ENCODE data around the gene ANXA5.

The ANXA5 gene

GRCh38 chr4:121712001-121712651 is 15.3 kb upstream of the ANXA5 start:
- DNase-seq (ENCODE audit: low spot score), result no peak

- DNase-seq (ENCODE audit: low spot score), result peak; percentile 41
Measured at GRCh38 chr4:121711263-121712000, 14.7 kb upstream of the ANXA5 start.

- no peak for DNase-seq (ENCODE audit: low spot score)
Measured at GRCh38 chr4:121709766-121710405, 13.1 kb upstream of the ANXA5 start.

- DNase-seq (ENCODE audit: low spot score), result no peak
Measured at GRCh38 chr4:121707344-121707743, 10.6 kb upstream of the ANXA5 start.

DNA sequence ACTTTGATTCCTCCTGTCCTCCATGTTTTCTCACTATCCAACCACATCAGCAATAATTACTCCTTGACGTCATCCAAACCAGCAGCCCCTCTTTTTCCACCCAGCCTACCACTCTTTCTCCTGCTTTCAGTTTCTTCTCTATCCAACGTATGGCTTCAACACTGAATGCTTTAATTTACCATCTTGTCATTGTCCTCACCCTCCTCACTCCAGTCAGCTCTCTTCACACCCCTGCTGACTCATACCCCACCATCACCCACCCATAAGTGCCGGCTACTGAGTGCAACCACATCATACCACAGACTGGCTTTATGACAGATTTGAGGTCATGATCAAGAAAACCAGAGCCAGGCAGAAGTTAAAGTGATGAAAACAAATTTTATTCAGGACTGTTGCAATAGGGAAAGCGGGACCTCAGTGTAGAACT is 9.8 kb upstream of the ANXA5 start:
- DNase-seq (ENCODE audit: low spot score), result no peak

GRCh38 chr4:121705521-121705920 is 8.7 kb upstream of the ANXA5 start:
- DNase-seq (ENCODE audit: low spot score), result no peak

- DNase-seq (ENCODE audit: low spot score), result no peak
Measured at GRCh38 chr4:121702136-121702535, 5.4 kb upstream of the ANXA5 start.

DNA sequence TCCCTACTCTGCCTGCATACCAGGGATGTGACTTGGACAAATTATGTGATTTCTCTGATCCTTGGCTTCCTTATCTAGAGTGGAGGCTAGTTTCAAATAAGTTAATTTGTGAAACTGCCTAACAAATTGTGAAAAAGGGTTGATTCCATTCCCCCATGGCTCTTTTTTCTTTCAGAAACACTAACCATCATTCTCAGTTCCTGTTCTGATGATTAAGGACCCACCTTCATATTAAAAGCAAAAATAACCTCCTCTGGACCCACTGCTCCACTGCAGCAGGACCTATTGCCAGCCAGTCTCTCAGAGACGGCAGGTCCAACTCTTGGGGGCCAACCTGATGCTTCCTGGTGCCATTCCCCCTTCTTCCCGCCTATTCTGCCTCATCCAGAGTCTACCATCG is 4.5 kb upstream of the ANXA5 start:
- no peak for DNase-seq (ENCODE audit: low spot score)

DNA sequence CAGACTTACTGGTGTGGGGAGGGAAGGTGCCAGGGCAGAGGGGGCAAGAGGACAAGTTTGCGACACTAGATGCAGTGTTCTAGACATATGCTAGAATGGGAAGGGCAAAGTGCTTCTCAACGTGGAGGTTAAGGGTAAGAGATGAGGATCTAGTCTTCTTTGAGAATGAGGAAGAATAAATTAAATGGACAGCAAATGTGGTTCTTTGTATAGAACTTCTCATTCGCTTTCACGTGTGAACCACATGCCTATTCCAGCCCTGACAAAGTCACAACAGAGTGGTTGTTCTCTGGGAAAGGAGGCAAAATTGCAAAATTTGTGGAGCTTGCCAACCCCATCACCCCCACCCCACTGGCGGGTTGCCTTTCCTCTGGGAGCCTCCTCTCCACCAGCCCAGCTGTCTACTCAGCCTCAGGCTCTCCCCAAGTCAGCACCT is 1.5 kb upstream of the ANXA5 start:
- no peak for DNase-seq (ENCODE audit: low spot score)

- no peak for DNase-seq (ENCODE audit: low spot score)
Measured at GRCh38 chr4:121697564-121697963, 784 bp upstream of the ANXA5 start.

GRCh38 chr4:121696170-121696580 is 605 bp downstream of the ANXA5 start:
- no peak for DNase-seq (ENCODE audit: low spot score)

DNA sequence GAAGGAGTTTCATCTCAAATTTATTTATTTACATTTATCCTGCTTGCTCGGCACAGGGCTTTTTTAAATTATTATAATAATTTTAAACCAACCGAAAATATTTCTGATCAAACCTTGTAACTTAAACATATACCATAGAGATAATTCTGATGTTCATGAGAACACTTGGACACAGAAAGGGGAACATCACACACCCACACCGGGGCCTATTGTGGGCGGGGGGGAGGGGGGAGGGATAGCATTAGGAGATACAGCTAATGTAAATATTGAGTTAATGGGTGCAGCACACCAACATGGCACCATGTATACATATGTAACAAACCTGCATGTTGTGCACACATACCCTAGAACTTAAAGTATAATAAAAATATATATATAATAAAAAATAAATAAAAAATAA is 2.9 kb downstream of the ANXA5 start:
- no peak for DNase-seq (ENCODE audit: low spot score)

DNA sequence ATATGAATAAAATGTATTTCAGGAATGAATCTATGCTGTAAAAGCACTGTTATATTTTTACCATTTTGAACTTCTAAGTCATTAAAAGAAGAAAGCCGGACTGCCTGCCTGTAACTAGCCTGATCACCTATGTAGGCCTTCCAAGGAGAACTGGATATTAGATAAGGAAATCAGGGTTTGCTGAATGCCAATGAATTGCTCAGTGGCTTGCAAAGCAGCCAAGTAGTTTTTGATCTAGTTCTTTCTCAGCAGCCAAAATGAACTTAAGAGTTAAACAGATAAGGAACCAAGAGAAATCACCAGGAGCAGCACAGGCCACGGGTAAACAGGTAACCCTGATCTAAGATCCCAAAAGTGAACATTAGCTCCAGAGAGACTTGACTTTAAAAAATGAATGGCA is 3.3 kb downstream of the ANXA5 start:
- DNase-seq (ENCODE audit: low spot score), result no peak

GRCh38 chr4:121692261-121692660 is 4.5 kb downstream of the ANXA5 start:
- no peak for DNase-seq (ENCODE audit: low spot score)

DNA sequence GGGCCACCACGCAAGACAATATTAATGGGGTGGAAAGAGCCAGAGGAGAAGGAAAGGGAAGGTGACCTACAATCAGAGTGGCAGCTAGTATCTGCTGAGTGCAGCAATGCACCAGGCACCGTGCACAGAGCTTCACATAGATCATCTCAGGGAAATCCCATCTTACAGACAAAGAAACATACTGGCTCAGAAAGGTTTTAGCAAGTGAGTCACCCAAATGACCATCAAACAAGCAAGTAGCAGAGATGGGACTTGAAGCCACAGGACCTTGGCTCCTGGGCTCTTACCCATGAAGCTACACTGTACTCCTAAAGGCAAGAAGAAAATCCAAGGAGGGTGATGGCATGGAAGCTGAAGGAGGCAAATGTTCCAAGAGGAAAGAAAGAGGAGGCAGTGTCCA is 6.8 kb downstream of the ANXA5 start:
- DNase-seq (ENCODE audit: low spot score), result no peak

- DNase-seq (ENCODE audit: low spot score), result no peak
Measured at GRCh38 chr4:121688701-121689100, 8.1 kb downstream of the ANXA5 start.

- DNase-seq (ENCODE audit: low spot score), result no peak
Measured at GRCh38 chr4:121688261-121688660, 8.5 kb downstream of the ANXA5 start.

- no peak for DNase-seq (ENCODE audit: low spot score)
Measured at GRCh38 chr4:121686255-121686654, 10.5 kb downstream of the ANXA5 start.

GRCh38 chr4:121685257-121685656 is 11.5 kb downstream of the ANXA5 start:
- no peak for DNase-seq (ENCODE audit: low spot score)

- no peak for DNase-seq (ENCODE audit: low spot score)
Measured at GRCh38 chr4:121684561-121684960, 12.2 kb downstream of the ANXA5 start.

- no peak for DNase-seq (ENCODE audit: low spot score)
Measured at GRCh38 chr4:121684016-121684415, 12.8 kb downstream of the ANXA5 start.

GRCh38 chr4:121680571-121680970 is 16.2 kb downstream of the ANXA5 start:
- no peak for DNase-seq (ENCODE audit: low spot score)

- DNase-seq (ENCODE audit: low spot score), result no peak
Measured at GRCh38 chr4:121679951-121680350, 16.8 kb downstream of the ANXA5 start.
